Raji (cell line): ENCODE results near the gene ITGB7.

Experiments
- POLR2A ChIP-seq: IDR thresholded peaks from 2 replicates; pipeline ENCODE4 v1.6.1; 2011; ENCODE audit warnings: low read depth, low read length, control low read depth; ENCODE audit not compliant: insufficient read depth

The ITGB7 gene

GRCh38 chr12:53207042-53207441, at the start of gene ITGB7:
Gene ITGB7, minus strand, starts transcription at chr12:53207251. Its CDS starts 6,808 bp downstream, at chr12:53200443.
- TF ChIP-seq POLR2A: peak; percentile 98

- no peak for TF ChIP-seq POLR2A
Observed at GRCh38 chr12:53255996-53256395, 48.9 kb upstream of the ITGB7 start.

GRCh38 chr12:53254816-53255545, 47.9 kb upstream of the ITGB7 start:
- no peak for TF ChIP-seq POLR2A

GRCh38 chr12:53253298-53253697, 46.2 kb upstream of the ITGB7 start:
- TF ChIP-seq POLR2A: no peak

GRCh38 chr12:53252349-53252916, 45.4 kb upstream of the ITGB7 start:
- no peak for TF ChIP-seq POLR2A

DNA sequence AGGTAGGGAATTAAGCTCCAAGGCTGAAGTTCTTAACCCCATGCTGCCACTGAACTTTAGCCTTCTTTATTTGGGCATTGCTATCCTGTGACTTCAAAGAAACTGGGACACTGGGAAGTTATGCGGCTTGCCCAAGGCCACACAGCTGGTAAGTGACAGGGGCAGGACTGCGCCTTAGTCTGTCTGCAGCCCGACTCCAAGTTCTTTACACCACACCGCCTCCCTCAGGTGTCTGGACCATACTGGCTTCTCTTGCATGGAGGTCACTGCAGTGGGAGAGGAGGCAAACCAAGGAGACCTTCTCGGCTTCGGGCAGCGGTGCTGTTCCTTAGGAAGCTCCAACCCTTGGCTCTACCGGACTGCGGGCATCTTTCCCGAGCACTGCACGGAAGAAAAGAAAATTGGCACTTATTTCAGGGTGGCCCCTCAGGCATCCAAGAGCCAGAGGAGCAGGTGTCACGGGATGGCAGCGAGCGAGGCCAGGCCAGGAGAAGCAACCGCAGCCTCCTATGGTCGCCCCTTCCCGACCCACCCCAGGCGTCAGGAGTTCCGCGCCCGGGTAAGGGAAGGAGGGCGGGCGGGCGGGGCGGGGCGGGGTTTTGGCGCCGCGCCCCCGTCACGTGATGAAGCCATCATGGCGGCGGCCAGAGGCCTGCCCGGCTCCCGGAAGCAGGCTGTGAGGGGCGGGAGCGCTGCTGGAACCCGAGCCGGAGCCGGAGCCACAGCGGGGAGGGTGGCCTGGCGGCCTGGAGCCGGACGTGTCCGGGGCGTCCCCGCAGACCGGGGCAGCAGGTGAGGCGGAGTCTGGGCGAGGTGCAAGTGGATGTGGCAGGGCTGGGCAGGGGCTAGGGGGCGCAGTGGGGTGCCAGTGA, 44.7 kb upstream of the ITGB7 start:
- peak; percentile 78 for TF ChIP-seq POLR2A

DNA sequence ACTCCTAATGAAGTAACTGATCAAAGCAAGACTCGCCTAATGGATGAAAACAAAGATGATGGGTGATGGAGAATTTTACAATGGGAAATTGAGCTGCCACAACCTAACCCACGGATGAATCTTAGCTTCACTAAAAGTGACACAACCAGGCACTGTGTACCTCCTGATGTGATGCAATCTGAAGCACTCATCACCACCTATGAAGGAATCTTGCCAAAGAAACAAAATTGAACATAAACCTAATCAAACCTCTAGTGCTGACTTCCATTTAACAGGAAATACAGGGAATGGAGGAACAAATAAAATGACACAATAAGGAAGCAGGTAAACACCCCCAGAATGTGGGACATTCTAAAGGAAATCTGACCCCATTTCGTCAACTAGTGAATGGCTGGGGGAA, 38.2 kb upstream of the ITGB7 start:
- TF ChIP-seq POLR2A: no peak

DNA sequence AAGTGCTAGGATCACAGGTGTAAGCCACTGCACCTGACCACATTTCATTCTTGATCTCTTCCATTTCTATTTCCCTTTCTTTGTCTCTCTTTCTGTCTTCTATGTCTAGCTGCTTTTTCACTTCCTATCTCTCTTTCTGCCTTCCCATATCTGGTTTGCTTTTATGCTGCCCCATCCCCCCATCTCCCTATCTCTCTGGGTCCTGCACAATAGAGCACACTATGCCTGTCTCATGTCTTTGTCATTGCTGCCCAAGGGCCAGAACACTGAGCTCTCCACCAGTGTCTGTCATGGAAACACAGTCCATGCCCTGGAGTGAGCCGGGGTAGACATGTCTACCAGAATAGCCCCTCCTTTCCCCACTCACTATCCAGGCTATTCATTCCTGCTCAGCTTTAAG, 37.3 kb upstream of the ITGB7 start:
- TF ChIP-seq POLR2A: no peak

DNA sequence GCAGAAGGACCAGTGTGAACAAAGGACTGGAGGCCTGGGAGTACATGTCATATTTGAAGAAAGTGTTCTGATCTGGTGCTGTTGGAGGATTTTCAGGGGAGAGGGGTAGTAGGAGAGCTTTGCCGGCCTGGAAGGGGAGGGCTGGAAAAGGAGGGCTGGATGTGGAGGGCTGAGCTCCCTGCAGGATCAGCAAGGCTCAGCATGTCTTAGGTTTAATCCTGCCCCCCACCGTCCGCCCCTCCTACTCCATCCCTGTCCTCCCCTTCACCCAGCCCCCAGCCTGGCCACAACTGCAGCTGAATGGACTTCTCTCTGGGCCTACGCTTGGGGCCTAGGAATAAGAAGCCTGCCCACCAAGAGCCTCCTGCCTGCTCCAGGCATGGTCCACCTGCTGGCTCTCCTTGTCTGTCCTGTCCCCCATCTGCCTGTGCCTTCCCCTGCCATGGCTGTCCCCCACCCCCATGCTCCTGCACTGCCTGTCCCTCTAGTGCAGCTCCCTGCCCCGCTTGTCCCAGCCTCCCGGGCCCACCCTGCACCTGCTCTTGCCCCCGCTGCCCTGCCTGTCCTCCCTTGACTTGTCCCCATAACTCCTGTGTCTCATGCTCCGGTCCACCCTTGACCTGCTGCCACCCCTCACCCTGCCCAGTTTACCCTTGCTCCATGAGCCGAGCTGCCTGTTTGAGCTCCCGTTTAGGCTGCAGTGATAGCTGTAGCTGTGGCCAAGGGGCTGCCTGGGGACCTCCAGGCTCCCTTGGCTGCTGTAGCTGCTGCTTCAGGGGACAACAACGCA, 34.8 kb upstream of the ITGB7 start:
- TF ChIP-seq POLR2A: no peak

DNA sequence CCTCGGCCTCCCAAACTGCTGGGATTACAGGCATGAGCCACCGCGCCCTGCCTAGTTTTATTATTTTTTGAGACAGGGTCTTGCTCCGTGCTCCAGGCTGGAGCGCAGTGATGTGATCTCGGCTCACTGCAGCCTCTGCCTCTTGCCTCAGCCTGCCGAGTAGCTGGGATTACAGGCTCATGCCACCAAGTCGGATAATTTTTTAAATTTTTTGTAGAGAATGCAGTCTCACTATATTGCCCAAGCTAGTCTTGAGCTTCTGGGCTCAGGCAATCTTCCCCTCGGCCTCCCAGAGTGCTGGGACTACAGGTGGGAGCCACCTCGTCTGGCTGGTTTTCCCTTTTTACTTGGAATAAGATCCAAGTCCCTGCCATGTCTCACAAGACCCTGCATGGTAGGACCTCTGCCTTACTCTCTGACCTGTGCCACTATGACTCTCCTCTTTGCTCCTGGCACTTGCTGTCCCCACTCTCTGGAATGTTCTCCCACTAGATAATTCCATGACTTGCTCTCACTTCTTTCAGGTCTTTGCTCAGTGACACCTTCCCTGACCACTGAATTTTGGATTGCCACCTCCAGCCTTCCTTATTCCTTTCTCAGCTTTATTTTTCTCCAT, 32.7 kb upstream of the ITGB7 start:
- no peak for TF ChIP-seq POLR2A

- TF ChIP-seq POLR2A: no peak
Observed at GRCh38 chr12:53236443-53237111, 29.5 kb upstream of the ITGB7 start.

DNA sequence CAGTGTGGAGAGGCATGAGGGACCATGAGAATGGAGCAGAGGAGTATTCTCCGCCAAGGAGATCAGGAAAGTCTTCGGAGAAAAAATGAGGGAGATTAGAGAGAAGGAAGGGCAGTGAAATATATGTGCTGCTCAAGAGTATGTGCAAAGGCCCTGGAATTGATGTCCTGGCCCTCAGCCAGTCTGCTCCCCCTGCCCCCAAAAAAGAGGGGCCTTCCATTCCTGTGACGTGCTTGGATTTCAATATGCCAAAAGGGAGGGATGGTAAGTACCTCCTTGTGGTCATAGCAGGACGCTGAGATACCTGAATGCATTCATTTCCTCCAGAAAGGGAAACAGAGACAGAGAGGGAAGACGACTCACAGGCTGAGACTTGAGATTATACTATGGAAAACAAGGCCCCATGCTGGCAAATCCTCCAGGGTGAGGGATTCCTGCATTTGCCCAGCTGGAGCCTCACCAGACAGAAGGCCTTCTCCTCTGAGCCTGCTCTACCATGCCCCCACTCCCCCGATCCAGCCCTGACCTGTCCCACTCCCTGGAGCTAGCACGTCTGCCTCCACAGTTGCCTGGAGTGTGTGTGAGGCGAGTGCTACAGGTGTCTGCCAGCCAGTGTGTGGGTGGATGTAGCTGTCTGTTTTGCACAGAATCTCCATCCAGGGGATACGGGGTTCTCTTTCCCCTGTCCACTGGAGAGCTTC, 28.8 kb upstream of the ITGB7 start:
- no peak for TF ChIP-seq POLR2A

- TF ChIP-seq POLR2A: no peak
Observed at GRCh38 chr12:53235164-53235563, 28.1 kb upstream of the ITGB7 start.
